Activated CD4-positive, alpha-beta T cell treated with anti-CD3 and anti-CD28 coated beads for 1 hour (primary cell): ENCODE results near the gene MCF2L.
"Not testable (repeated sequence)": the region's sequence is repeated elsewhere in the genome, so short reads cannot be mapped to it uniquely, and the experiment has no call there.

Source experiments
- DNase-seq: peaks from one replicate; pipeline ENCODE4 v3.0.0-alpha.2; 2020

The MCF2L gene

GRCh38 chr13:113017506-113018215 is 48.6 kb downstream of the MCF2L start:
- no peak for DNase-seq

- DNase-seq = no peak
Measured at GRCh38 chr13:113018676-113019465, 49.9 kb downstream of the MCF2L start.

- no peak for DNase-seq
Measured at GRCh38 chr13:113020323-113021080, 51.5 kb downstream of the MCF2L start.

GRCh38 chr13:113021391-113021790 is 52.4 kb downstream of the MCF2L start:
- DNase-seq = no peak

- no peak for DNase-seq
Measured at GRCh38 chr13:113021811-113022210, 52.8 kb downstream of the MCF2L start.

GRCh38 chr13:113022391-113022744 is 53.4 kb downstream of the MCF2L start:
- DNase-seq = no peak

- DNase-seq = no peak
Measured at GRCh38 chr13:113022745-113023574, 53.9 kb downstream of the MCF2L start.

- DNase-seq = no peak
Measured at GRCh38 chr13:113023694-113024430, 54.8 kb downstream of the MCF2L start.

GRCh38 chr13:113024466-113024865 is 55.5 kb downstream of the MCF2L start:
- no peak for DNase-seq

- DNase-seq = no peak
Measured at GRCh38 chr13:113026391-113026910, 57.4 kb downstream of the MCF2L start.

GRCh38 chr13:113027095-113027494 is 58.1 kb downstream of the MCF2L start:
- DNase-seq = no peak

GRCh38 chr13:113027566-113027965 is 58.6 kb downstream of the MCF2L start:
- no peak for DNase-seq

- DNase-seq = no peak
Measured at GRCh38 chr13:113028336-113029060, 59.5 kb downstream of the MCF2L start.

GRCh38 chr13:113029061-113029445 is 60.0 kb downstream of the MCF2L start:
- no peak for DNase-seq

- peak; percentile 39 for DNase-seq
Measured at GRCh38 chr13:113029487-113030258, 60.7 kb downstream of the MCF2L start.

- DNase-seq = not testable (repeated sequence)
Measured at GRCh38 chr13:113030259-113030640, 61.2 kb downstream of the MCF2L start.

GRCh38 chr13:113031465-113031864 is 62.5 kb downstream of the MCF2L start:
- no peak for DNase-seq

GRCh38 chr13:113032291-113032690 is 63.3 kb downstream of the MCF2L start:
- DNase-seq = no peak

GRCh38 chr13:113033054-113033850 is 64.2 kb downstream of the MCF2L start:
- DNase-seq = no peak
